GM12878 (cell line): ENCODE results near the gene CLEC16A. TPM values are rescaled to one million over a fixed set of nuclear protein-coding genes. Genes with fewer than 3 reads are reported as not detected.

Source experiments
- ATAC-seq: fragments of 200-7000 bp; cut with Tn5 transposase; 3 replicates; pipeline ENCODE4 v1.9.1; 2020; ENCODE audit warnings: mild to moderate bottlenecking, moderate library complexity
- BruUV-seq: library from RNA; stranded (reverse); fragments of 400-500 nt; replicated peaks from 2 replicates; lab custom pipeline; 2021; lab: Mats Ljungman, UMichigan
- CTCF ChIA-PET: fragments of 300-600 bp; sonication (Branson Sonifier 250); formaldehyde crosslinking; extraction: SDS; loops from one replicate; lab custom pipeline; 2021; ENCODE audit warnings: inconsistent platforms; lab: Yijun Ruan, JAX
- POLR2A ChIA-PET: fragments of 350-600 bp; formaldehyde crosslinking; extraction: SDS; loops from one replicate; lab custom pipeline; 2021; ENCODE audit warnings: inconsistent platforms; lab: Charles Lee
- RAD21 ChIA-PET: fragments of 300-600 bp; sonication (Branson Sonifier 250); formaldehyde crosslinking; loops from one replicate; lab custom pipeline; 2023; ENCODE audit warnings: antibody characterized with exemption; ENCODE audit not compliant: unreplicated experiment; lab: Charles Lee
- SMC1A ChIA-PET: fragments of 300-600 bp; sonication (Branson Sonifier 250); formaldehyde crosslinking; loops from one replicate; lab custom pipeline; 2023; ENCODE audit not compliant: unreplicated experiment, uncharacterized antibody; lab: Charles Lee
- DNase-seq: peaks from one replicate; pipeline ENCODE4 v3.0.0-alpha.2; 2011; ENCODE audit warnings: low read depth, low spot score
- FAIRE-seq: peaks from 3 replicates; lab custom pipeline; 2011; peaks lifted over from hg19 to GRCh38; lab: Jason Lieb, UNC
- H2AFZ ChIP-seq: 2 replicates; pipeline ENCODE4 v1.6.0; 2011; ENCODE audit warnings: low read depth, low read length, control low read depth; ENCODE audit not compliant: control insufficient read depth
- H3K27ac ChIP-seq: 2 replicates; pipeline ENCODE4 v1.5.1; 2011; ENCODE audit warnings: control low read depth; ENCODE audit not compliant: control insufficient read depth, insufficient read depth
- H3K27me3 ChIP-seq, 2 experiments: replicated peaks in 1 of 2; 2 replicates each; pipeline versions ENCODE4 v1.6.0 to v1.6.1; 2011; ENCODE audit warnings: low read length in 1 of 2; ENCODE audit not compliant: control insufficient read depth in 2 of 2, insufficient read depth in 2 of 2
- H3K36me3 ChIP-seq, 2 experiments: 2 replicates each; pipeline ENCODE4 v1.5.1; 2011; ENCODE audit warnings: low read length in 1 of 2; ENCODE audit not compliant: control insufficient read depth in 2 of 2, insufficient read depth in 2 of 2
- H3K4me1 ChIP-seq: 2 replicates; pipeline ENCODE4 v1.6.1; 2011; ENCODE audit warnings: mild to moderate bottlenecking, low read length, moderate library complexity, mixed read lengths; ENCODE audit not compliant: control insufficient read depth, insufficient read depth
- H3K4me2 ChIP-seq: 2 replicates; pipeline ENCODE4 v1.6.0; 2011; ENCODE audit warnings: control low read depth; ENCODE audit not compliant: control insufficient read depth, insufficient read depth
- H3K4me3 ChIP-seq: fragments of 200-600 bp; sonication (generic); 2 replicates; pipeline ENCODE4 v1.5.1; 2016
- H3K79me2 ChIP-seq: 2 replicates; pipeline ENCODE4 v1.6.0; 2011; ENCODE audit warnings: low read length; ENCODE audit not compliant: control insufficient read depth, insufficient read depth
- H3K9ac ChIP-seq: 2 replicates; pipeline ENCODE4 v1.8.0; 2011; ENCODE audit warnings: low read length, control low read depth, mixed read lengths; ENCODE audit not compliant: control insufficient read depth, insufficient read depth
- H3K9me3 ChIP-seq: replicated peaks from 3 replicates; pipeline ENCODE4 v1.5.1; 2011; ENCODE audit warnings: mild to moderate bottlenecking, low read length; ENCODE audit not compliant: control insufficient read depth, insufficient read depth
- H4K20me1 ChIP-seq: 2 replicates; pipeline ENCODE4 v1.6.0; 2011; ENCODE audit not compliant: control insufficient read depth, insufficient read depth
- CBX5 ChIP-seq: sonication (generic); IDR thresholded peaks from 2 replicates; pipeline ENCODE4 v1.6.1; 2016; ENCODE audit warnings: low read depth, moderate library complexity, mild to moderate bottlenecking, inconsistent platforms
- EZH2 ChIP-seq: IDR thresholded peaks from 2 replicates; pipeline ENCODE4 v1.6.1; 2012; ENCODE audit warnings: low read depth, mild to moderate bottlenecking, control low read depth, inconsistent platforms, low read length, borderline replicate concordance; ENCODE audit not compliant: control insufficient read depth
- FOS ChIP-seq: IDR thresholded peaks from 3 replicates; pipeline ENCODE4 v1.6.1; 2011; ENCODE audit warnings: borderline replicate concordance; ENCODE audit not compliant: insufficient read length; ENCODE audit errors: extremely low read depth
- FOXM1 ChIP-seq: IDR thresholded peaks from 2 replicates; pipeline ENCODE4 v1.6.1; 2012; ENCODE audit warnings: low read depth, mild to moderate bottlenecking, inconsistent platforms, low read length, moderate library complexity
- HCFC1 ChIP-seq: fragments of 150-350 bp; IDR thresholded peaks from 2 replicates; pipeline ENCODE4 v1.6.1; 2014; ENCODE audit warnings: low read length
- HDGF ChIP-seq: fragments of 450-650 bp; IDR thresholded peaks from 2 replicates; pipeline ENCODE4 v1.6.1; 2016; ENCODE audit warnings: antibody characterized with exemption
- IRF4 ChIP-seq: IDR thresholded peaks from 2 replicates; pipeline ENCODE4 v1.6.1; 2011; ENCODE audit warnings: low read depth, low read length
- JUNB ChIP-seq: IDR thresholded peaks from 2 replicates; pipeline ENCODE4 v1.6.1; 2016; ENCODE audit warnings: antibody characterized with exemption, mild to moderate bottlenecking
- MYC ChIP-seq: IDR thresholded peaks from 2 replicates; pipeline ENCODE4 v1.6.1; 2011; ENCODE audit warnings: mild to moderate bottlenecking, low read length, moderate library complexity, inconsistent platforms; ENCODE audit not compliant: insufficient read depth, insufficient replicate concordance, insufficient read length, severe bottlenecking
- NBN ChIP-seq: fragments of 450-650 bp; IDR thresholded peaks from 2 replicates; pipeline ENCODE4 v1.6.1; 2016
- POLR2AphosphoS5 ChIP-seq: IDR thresholded peaks from 2 replicates; pipeline ENCODE4 v1.6.1; 2011; ENCODE audit warnings: mild to moderate bottlenecking, low read length, inconsistent platforms
- RELA ChIP-seq: fragments of 450-650 bp; IDR thresholded peaks from 2 replicates; pipeline ENCODE4 v1.8.0; 2014; ENCODE audit warnings: borderline replicate concordance; ENCODE audit not compliant: partially characterized antibody
- STAT3 ChIP-seq: IDR thresholded peaks from 2 replicates; pipeline ENCODE4 v1.6.1; 2011; ENCODE audit warnings: low read depth, low read length, improper control_type of control experiment
- SUZ12 ChIP-seq: fragments of 200-600 bp; sonication (generic); IDR thresholded peaks from one replicate; pipeline ENCODE4 v1.6.1; 2018; ENCODE audit warnings: antibody characterized with exemption, mild to moderate bottlenecking; ENCODE audit not compliant: unreplicated experiment
- TBL1XR1 ChIP-seq: IDR thresholded peaks from 2 replicates; pipeline ENCODE4 v1.6.1; 2012; ENCODE audit warnings: low read depth, low read length, improper control_type of control experiment
- YY1 ChIP-seq: IDR thresholded peaks from 2 replicates; pipeline ENCODE4 v1.6.1; 2011; ENCODE audit warnings: low read depth, mild to moderate bottlenecking, low read length
- ZBED1 ChIP-seq: IDR thresholded peaks from 2 replicates; pipeline ENCODE4 v1.6.1; 2016; ENCODE audit warnings: borderline replicate concordance
- WGBS: methylation state at CpG from one replicate; pipeline ENCODE4 v1.1.6; 2016; ENCODE audit warnings: low lambda C conversion rate; ENCODE audit not compliant: insufficient replicate concordance, insufficient coverage; ENCODE audit errors: missing lambda C conversion rate; 5-methylcytosine and 5-hydroxymethylcytosine counted together
- in situ Hi-C: fragments of 300-500 bp; cut with MboI; formaldehyde crosslinking; loops from 9 replicates; pipeline ENCODE4 v1.14.3; 2018; ENCODE audit warnings: mixed read lengths
- intact Hi-C: fragments of 100-400 bp; cut with micrococcal nuclease; formaldehyde crosslinking; loops from one replicate; pipeline ENCODE4 v1.14.2; 2022; ENCODE audit not compliant: unreplicated experiment
- polyA plus RNA-seq, 11 experiments: library from polyadenylated mRNA; depleted of rRNA in 4 of 11; unstranded in 6 of 11; stranded (reverse) in 5 of 11; fragments of >200 nt; fragmentation: Nextera tagmentation in 4 of 11; fragmentation: Illumina TruSeq in 1 of 11; extraction: Ambion mirVana in 4 of 11; extraction: Trizol in 1 of 11; gene quantifications; 1 replicate in 1 of 11; 2 replicates in 10 of 11; pipeline versions ENCODE4 v1.2.1 to v1.2.3, GENCODE V29; 2011 to 2016; ENCODE audit warnings: inconsistent platforms in 2 of 11, missing spikeins in 2 of 11, low read depth in 1 of 11
- total RNA-seq, 4 experiments: library from RNA; depleted of rRNA in 3 of 4; stranded (reverse); fragments of >200 nt in 3 of 4; fragmentation: Illumina TruSeq in 1 of 4; extraction: Trizol in 1 of 4; gene quantifications; 2 replicates each; pipeline versions ENCODE4 v1.2.1 to v1.2.3, GENCODE V29; 2013 to 2021
- TF ChIP-seq, protein P1 (sequence below): fragments of 450-650 bp; IDR thresholded peaks from 2 replicates; pipeline ENCODE4 v1.6.1; 2017; ENCODE audit warnings: antibody characterized with exemption, mild to moderate bottlenecking, moderate library complexity

Gene CLEC16A
- total and polyA plus RNA-seq, 10 of the 15 experiments (the other 5 are each of a cell fraction or from before 2014, with no cell fraction given): 1.5 to 28.8 (median 19.2) TPM

DNA sequence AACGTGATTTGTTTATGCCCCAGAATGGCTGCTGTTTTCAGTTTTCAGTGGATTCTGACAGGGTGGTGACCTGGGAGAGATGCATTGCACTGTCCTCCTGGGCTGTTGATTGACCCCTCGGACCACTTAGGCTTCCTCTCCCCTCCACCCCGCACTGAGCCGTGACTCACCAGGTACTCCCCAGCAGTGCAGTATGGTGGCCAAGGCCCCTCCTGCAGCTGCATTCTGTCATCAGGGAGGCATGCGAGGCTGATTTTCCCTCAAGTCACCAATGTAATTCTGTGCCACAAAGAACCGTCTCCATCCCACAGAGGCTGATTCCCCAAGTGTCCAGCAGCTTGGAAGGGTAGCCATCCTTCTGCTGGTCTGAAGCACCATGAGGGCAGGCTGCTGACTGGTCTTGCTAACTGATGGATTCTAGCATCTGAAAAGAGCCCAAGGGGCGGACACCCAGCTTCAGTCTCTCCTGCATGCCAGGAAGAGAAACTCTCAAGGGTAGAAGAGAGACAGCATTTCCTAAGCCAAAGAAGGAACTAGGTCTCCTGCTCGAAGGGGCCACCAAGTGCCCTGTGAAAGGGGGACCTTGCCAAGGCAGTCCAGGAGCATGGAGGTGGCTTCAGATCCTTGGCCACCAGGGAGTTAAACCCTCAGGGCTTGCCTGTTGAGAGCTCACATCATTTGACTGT lies 163.6 kb downstream of the CLEC16A start:
- no peak for ATAC-seq

More for the DNA sequence above, 163.6 kb downstream of the CLEC16A start:
- Histone ChIP-seq H3K4me2 (no peak overlapping the region), H3K79me2 (no peaks in the 10 kb centered on the region), H3K4me3 (no peak overlapping the region), H3K9me3 (peaks cover 4% of the 10 kb centered on the region; the same call in 1 of the 3 replicates), H3K27ac (no peak overlapping the region), H2AFZ (no peak overlapping the region), H3K36me3 (peaks cover 3% of the 10 kb centered on the region in 2 experiments), H3K27me3 (no peaks in the 10 kb centered on the region), H4K20me1 (no peaks in the 10 kb centered on the region), H3K4me1 (peaks cover 27% of the 10 kb centered on the region), H3K9ac (no peak overlapping the region)
- CTCF ChIA-PET: interaction anchor here (0.7 to 1.3 kb wide), 3 partner anchors 14 to 146 kb away, joined by 3 read pairs; no protein-coding TSS in a partner anchor
- RAD21 ChIA-PET: no interaction called here
- no peak for DNase-seq
- TF ChIP-seq RELA (no peak), SUZ12 (no peak), TBL1XR1 (no peak), HDGF (no peak), ZBED1 (no peak), EZH2 (no peak), NBN (no peak), STAT3 (no peak), FOXM1 (no peak), JUNB (no peak), IRF4 (no peak), CBX5 (no peak), YY1 (no peak), MYC (no peak), FOS (no peak), HCFC1 (no peak), POLR2AphosphoS5 (no peak)
- TF ChIP-seq, protein P1, sequence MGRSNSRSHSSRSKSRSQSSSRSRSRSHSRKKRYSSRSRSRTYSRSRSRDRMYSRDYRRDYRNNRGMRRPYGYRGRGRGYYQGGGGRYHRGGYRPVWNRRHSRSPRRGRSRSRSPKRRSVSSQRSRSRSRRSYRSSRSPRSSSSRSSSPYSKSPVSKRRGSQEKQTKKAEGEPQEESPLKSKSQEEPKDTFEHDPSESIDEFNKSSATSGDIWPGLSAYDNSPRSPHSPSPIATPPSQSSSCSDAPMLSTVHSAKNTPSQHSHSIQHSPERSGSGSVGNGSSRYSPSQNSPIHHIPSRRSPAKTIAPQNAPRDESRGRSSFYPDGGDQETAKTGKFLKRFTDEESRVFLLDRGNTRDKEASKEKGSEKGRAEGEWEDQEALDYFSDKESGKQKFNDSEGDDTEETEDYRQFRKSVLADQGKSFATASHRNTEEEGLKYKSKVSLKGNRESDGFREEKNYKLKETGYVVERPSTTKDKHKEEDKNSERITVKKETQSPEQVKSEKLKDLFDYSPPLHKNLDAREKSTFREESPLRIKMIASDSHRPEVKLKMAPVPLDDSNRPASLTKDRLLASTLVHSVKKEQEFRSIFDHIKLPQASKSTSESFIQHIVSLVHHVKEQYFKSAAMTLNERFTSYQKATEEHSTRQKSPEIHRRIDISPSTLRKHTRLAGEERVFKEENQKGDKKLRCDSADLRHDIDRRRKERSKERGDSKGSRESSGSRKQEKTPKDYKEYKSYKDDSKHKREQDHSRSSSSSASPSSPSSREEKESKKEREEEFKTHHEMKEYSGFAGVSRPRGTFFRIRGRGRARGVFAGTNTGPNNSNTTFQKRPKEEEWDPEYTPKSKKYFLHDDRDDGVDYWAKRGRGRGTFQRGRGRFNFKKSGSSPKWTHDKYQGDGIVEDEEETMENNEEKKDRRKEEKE: no peak
- intact Hi-C loops (loop anchor here (10.0 kb wide), 1 partner anchor 247 kb away; no protein-coding TSS in a partner anchor), in situ Hi-C loops (no loop called here)
- FAIRE-seq: no peak
- BruUV-seq: no TSS peak
- POLR2A ChIA-PET: no interaction called here
- 88% methylated on average over 8 of the region's 8 CpGs for WGBS
- SMC1A ChIA-PET: interaction anchor here (3.7 to 5.2 kb wide), 2 partner anchors 14 to 32 kb away, joined by 14 to 68 read pairs; no protein-coding TSS in a partner anchor
